ENCODE data around the gene CRKL. TPM values are rescaled to one million over a fixed set of nuclear protein-coding genes. Genes with fewer than 3 reads are reported as not detected.

The CRKL gene
- total RNA-seq, 1 donor from 2014 or later = 59.6 TPM

DNA sequence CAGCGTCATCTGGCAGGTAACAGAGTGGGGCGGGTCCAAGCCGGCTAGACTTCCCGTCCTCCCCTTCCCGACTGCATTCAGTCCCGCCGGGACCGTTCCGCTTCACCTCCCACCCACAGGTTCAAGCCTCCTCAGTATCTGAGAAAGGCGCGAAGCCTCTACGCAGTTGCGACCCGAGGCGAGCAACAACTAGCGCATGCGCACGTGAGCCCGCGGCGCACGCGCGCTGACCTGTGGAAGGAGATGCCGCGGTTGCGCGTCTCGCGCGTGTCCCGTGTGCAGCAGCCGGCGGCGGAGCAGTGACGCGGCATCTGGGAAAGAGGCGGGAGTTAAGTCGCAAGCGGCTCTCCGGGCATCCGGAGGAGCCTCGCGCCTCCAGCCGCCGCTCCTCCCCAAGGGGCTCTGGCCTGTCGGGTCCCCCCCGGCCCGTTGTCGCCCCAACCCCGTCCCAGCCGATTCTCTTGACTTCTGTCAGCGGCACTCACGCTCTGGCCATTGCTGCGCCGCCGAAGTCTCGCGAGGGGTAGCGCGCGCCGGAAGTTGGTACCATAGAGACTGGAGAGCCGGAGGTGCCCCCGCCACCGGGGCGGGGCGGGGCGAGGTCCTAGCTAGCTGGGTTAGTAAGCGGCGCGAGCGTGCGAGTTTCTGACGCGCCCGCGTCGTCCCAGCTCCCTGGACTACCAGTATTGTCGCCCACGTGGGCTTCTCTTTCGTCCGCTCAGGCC is 84.6 kb downstream of the CRKL start, which contains the start of gene THAP7:
Gene THAP7 (minus strand): TSS at position 518 of the 725 bp plus-strand sequence. CDS start 207 bp downstream, at position 311.
- Mint-ChIP-seq H3K4me1 (ENCODE audit: low read depth, unreplicated experiment) (peaks cover 1% of the 10 kb centered on the region), H3K36me3 (ENCODE audit: unreplicated experiment) (no peaks in the 10 kb centered on the region), H3K27me3 (ENCODE audit: unreplicated experiment) (peaks cover 3% of the 10 kb centered on the region), H3K27ac (ENCODE audit: unreplicated experiment) (peak within 1 kb of the TSS; percentile 96), H3K9me3 (ENCODE audit: unreplicated experiment) (peaks cover 14% of the 10 kb centered on the region), H3K4me3 (ENCODE audit: unreplicated experiment) (peak within 1 kb of the TSS; percentile 99)
- TF ChIP-seq, protein P1, sequence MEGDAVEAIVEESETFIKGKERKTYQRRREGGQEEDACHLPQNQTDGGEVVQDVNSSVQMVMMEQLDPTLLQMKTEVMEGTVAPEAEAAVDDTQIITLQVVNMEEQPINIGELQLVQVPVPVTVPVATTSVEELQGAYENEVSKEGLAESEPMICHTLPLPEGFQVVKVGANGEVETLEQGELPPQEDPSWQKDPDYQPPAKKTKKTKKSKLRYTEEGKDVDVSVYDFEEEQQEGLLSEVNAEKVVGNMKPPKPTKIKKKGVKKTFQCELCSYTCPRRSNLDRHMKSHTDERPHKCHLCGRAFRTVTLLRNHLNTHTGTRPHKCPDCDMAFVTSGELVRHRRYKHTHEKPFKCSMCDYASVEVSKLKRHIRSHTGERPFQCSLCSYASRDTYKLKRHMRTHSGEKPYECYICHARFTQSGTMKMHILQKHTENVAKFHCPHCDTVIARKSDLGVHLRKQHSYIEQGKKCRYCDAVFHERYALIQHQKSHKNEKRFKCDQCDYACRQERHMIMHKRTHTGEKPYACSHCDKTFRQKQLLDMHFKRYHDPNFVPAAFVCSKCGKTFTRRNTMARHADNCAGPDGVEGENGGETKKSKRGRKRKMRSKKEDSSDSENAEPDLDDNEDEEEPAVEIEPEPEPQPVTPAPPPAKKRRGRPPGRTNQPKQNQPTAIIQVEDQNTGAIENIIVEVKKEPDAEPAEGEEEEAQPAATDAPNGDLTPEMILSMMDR (IDR thresholded peaks at IDR 0.05; ENCODE audit: partially characterized antibody, unreplicated experiment) = no peak
- DNase-seq = peak; percentile 97

Other genes starting within 250 kb of the CRKL start
- gene SERPIND1, start 143.3 kb upstream of the CRKL start, total RNA-seq (ENCODE audit: unreplicated experiment) = not detected
- gene PI4KA, start 58.6 kb upstream of the CRKL start, total RNA-seq (ENCODE audit: unreplicated experiment) = 165 TPM
- 22.9 TPM for gene SNAP29, start 58.4 kb upstream of the CRKL start, total RNA-seq (ENCODE audit: unreplicated experiment)
- gene AIFM3, start 49.8 kb downstream of the CRKL start, total RNA-seq (ENCODE audit: unreplicated experiment) = 0.64 TPM
- gene LZTR1, start 64.9 kb downstream of the CRKL start, total RNA-seq (ENCODE audit: unreplicated experiment) = 165 TPM
- 17.8 TPM for gene THAP7, start 84.7 kb downstream of the CRKL start, total RNA-seq (ENCODE audit: unreplicated experiment)
- gene P2RX6, start 97.8 kb downstream of the CRKL start, total RNA-seq (ENCODE audit: unreplicated experiment) = 1.5 TPM
- gene SLC7A4, start 115.2 kb downstream of the CRKL start, total RNA-seq (ENCODE audit: unreplicated experiment) = 0.59 TPM
- gene LRRC74B, start 128.5 kb downstream of the CRKL start, total RNA-seq (ENCODE audit: unreplicated experiment) = not detected